HepG2 (cell line): Measurements from ENCODE around the gene NT5C. TPM values are rescaled to one million over a fixed set of nuclear protein-coding genes. Genes with fewer than 3 reads are reported as not detected.

Experiments used
- ASH2L ChIP-seq: fragments of 300-600, 200-600 bp; sonication (generic); IDR thresholded peaks from 2 replicates; pipeline ENCODE4 v1.7.0; 2017; ENCODE audit warnings: low read depth, mild to moderate bottlenecking, moderate library complexity, mixed read lengths, low read length; ENCODE audit not compliant: insufficient read length
- FOXO4 ChIP-seq: sonication (generic); formaldehyde crosslinking; conservative IDR thresholded peaks from 2 replicates; pipeline ENCODE4 v1.8.1; 2023; ENCODE audit warnings: missing genetic modification reagents
- FUBP1 ChIP-seq: sonication (generic); formaldehyde crosslinking; IDR thresholded peaks from 2 replicates; pipeline ENCODE4 v1.5.1; 2020; ENCODE audit warnings: missing genetic modification reagents, mild to moderate bottlenecking, borderline replicate concordance
- KDM4B ChIP-seq: sonication (generic); formaldehyde crosslinking; IDR thresholded peaks from 2 replicates; pipeline ENCODE4 v1.4.0; 2020; ENCODE audit warnings: missing genetic modification reagents
- MATR3 ChIP-seq: sonication (generic); formaldehyde crosslinking; IDR thresholded peaks from 2 replicates; pipeline ENCODE4 v1.4.0; 2020; ENCODE audit warnings: missing genetic modification reagents
- MTA1 ChIP-seq: sonication (generic); formaldehyde crosslinking; IDR thresholded peaks from 2 replicates; pipeline ENCODE4 v1.4.0; 2020; ENCODE audit warnings: missing genetic modification reagents, mild to moderate bottlenecking, borderline replicate concordance
- MYC ChIP-seq: sonication (generic); formaldehyde crosslinking; IDR thresholded peaks from 2 replicates; pipeline ENCODE4 v1.9.0; 2021; ENCODE audit warnings: missing genetic modification reagents, borderline replicate concordance
- NFAT5 ChIP-seq: sonication (generic); formaldehyde crosslinking; IDR thresholded peaks from 2 replicates; pipeline ENCODE4 v1.4.0; 2020; ENCODE audit warnings: missing genetic modification reagents
- NR2C2 ChIP-seq: sonication (generic); formaldehyde crosslinking; IDR thresholded peaks from 2 replicates; pipeline ENCODE4 v1.4.0; 2020; ENCODE audit warnings: missing genetic modification reagents, mild to moderate bottlenecking, moderate library complexity, borderline replicate concordance
- PHF8 ChIP-seq: sonication (generic); formaldehyde crosslinking; IDR thresholded peaks from 2 replicates; pipeline ENCODE4 v1.5.0; 2020; ENCODE audit warnings: missing genetic modification reagents
- ZBTB20 ChIP-seq: sonication (generic); formaldehyde crosslinking; IDR thresholded peaks from 2 replicates; pipeline ENCODE4 v1.8.1; 2023; ENCODE audit warnings: missing genetic modification reagents, low read depth, mild to moderate bottlenecking, borderline replicate concordance
- ZNF629 ChIP-seq: sonication (generic); formaldehyde crosslinking; conservative IDR thresholded peaks from 2 replicates; pipeline ENCODE4 v1.5.0; 2020; ENCODE audit warnings: missing genetic modification reagents
- ZNF775 ChIP-seq: sonication (generic); formaldehyde crosslinking; IDR thresholded peaks from 2 replicates; pipeline ENCODE4 v1.4.0; 2020; ENCODE audit warnings: missing genetic modification reagents, mild to moderate bottlenecking, moderate library complexity, borderline replicate concordance
- ZNF83 ChIP-seq: sonication (generic); formaldehyde crosslinking; IDR thresholded peaks from 2 replicates; pipeline ENCODE4 v1.4.0; 2020; ENCODE audit warnings: missing genetic modification reagents, mild to moderate bottlenecking, borderline replicate concordance
- polyA plus RNA-seq, 8 experiments: library from polyadenylated mRNA; depleted of rRNA in 3 of 8; stranded (reverse) in 7 of 8; unstranded in 1 of 8; fragments of >200 nt; fragmentation: Illumina TruSeq in 4 of 8; extraction: Trizol in 4 of 8; gene quantifications; 2 replicates each; pipeline versions ENCODE4 v1.2.1 to v1.2.3, GENCODE V29; 2011 to 2016; ENCODE audit warnings: low read depth in 4 of 8, missing spikeins in 1 of 8, mixed read lengths in 1 of 8; ENCODE audit not compliant: insufficient read depth in 1 of 8
- total RNA-seq, 5 experiments: library from RNA; depleted of rRNA; stranded (reverse); fragments of >200 nt; fragmentation: Illumina TruSeq; extraction: Trizol; gene quantifications; 2 replicates each; pipeline ENCODE4 v1.2.3, GENCODE V29; 2016; ENCODE audit warnings: low read depth in 1 of 5

NT5C gene
- total and polyA plus RNA-seq, 2 of the 13 experiments (the other 11 are each of a cell fraction or from before 2014, with no cell fraction given): 42.8 to 48.6 TPM

- TF ChIP-seq FOXO4 (CRISPR knock-in tag) (peak; percentile 93; the same call in 1 of the 2 replicates), ZNF83 (CRISPR knock-in tag) (0 out of 2 replicates have a peak, but pooled peaks have one; percentile 42), ZBTB20 (peak; percentile 80; the same call in 1 of the 2 replicates), ZNF775 (CRISPR knock-in tag) (no peak), KDM4B (no peak), NR2C2 (peak; percentile 46; the same call in 1 of the 2 replicates), MTA1 (CRISPR knock-in tag) (peak; percentile 52; the same call in 1 of the 2 replicates), ASH2L (peak; percentile 43), PHF8 (peak; percentile 75), NFAT5 (no peak; the same call in 1 of the 2 replicates), MYC (CRISPR knock-in tag) (peak; percentile 60), ZNF629 (CRISPR knock-in tag) (0 out of 2 replicates have a peak, but pooled peaks have one; percentile 6), FUBP1 (no peak), MATR3 (CRISPR knock-in tag) (no peak)
Observed at GRCh38 chr17:75109407-75110233, 21.9 kb downstream of the NT5C start, which contains the start of gene ARMC7 (continued).
